Measurements from ENCODE around the gene UNC50.

DNA sequence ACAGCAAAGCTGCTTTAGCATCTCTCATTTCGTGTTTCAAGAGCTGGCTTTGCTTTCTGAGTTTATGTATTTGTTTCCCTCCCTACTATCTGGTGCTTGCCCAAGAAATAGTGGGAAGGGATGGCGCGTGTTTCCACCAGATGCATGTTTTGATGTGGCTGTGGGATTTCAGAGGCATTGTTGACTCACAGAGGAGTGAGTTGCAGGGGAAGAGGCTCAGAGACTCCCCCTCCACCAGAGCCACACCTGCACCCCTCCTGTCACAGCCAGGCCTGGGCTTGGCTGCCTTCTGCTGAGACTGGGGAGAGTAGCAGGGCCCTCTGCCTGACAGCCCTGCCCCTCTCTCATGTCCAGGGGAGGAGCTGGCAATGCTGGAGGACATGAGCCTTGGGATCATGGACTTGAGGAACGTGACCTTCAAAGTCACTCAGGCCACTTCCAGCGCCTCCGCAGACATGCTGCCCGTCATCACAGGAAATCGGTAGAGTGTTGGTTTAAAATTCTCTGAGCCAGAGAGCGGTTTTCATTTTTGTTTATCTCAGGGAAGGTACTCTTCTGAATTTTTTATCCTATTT is 43.0 kb upstream of the UNC50 start:
- TF ChIP-seq, protein P1, sequence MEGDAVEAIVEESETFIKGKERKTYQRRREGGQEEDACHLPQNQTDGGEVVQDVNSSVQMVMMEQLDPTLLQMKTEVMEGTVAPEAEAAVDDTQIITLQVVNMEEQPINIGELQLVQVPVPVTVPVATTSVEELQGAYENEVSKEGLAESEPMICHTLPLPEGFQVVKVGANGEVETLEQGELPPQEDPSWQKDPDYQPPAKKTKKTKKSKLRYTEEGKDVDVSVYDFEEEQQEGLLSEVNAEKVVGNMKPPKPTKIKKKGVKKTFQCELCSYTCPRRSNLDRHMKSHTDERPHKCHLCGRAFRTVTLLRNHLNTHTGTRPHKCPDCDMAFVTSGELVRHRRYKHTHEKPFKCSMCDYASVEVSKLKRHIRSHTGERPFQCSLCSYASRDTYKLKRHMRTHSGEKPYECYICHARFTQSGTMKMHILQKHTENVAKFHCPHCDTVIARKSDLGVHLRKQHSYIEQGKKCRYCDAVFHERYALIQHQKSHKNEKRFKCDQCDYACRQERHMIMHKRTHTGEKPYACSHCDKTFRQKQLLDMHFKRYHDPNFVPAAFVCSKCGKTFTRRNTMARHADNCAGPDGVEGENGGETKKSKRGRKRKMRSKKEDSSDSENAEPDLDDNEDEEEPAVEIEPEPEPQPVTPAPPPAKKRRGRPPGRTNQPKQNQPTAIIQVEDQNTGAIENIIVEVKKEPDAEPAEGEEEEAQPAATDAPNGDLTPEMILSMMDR (IDR thresholded peaks at IDR 0.05) = no peak
- peak in 1 of 2 donors; percentile 23 for TF ChIP-seq POLR2A (IDR thresholded peaks at IDR 0.05)
